Psoas muscle (tissue), 8 donors: ENCODE data around the gene SLC39A11. TPM values are rescaled to one million over a fixed set of nuclear protein-coding genes. Genes with fewer than 3 reads are reported as not detected.
"Not testable (repeated sequence)": the region's sequence is repeated elsewhere in the genome, so short reads cannot be mapped to it uniquely, and the experiment has no call there.

Experiments used
- ATAC-seq, 4 donors: fragments of 200-7000 bp; cut with Tn5 transposase; one replicate each; pipeline ENCODE4 v1.9.1; 2020; ENCODE audit warnings: moderate library complexity in 3 of 4, mild to moderate bottlenecking in 2 of 4
- DNase-seq, 2 donors: peaks; one replicate each; pipeline ENCODE4 v3.0.0-alpha.2; 2020
- H3K27ac ChIP-seq: fragments of 200-600 bp; one replicate; pipeline ENCODE4 v1.8.0; 2022
- H3K27me3 ChIP-seq, 3 donors: fragments of 200-600 bp in 1 of 3; one replicate each; pipeline versions ENCODE4 v1.6.1 to v1.8.0; 2013 to 2022; ENCODE audit warnings: low read length in 2 of 3, mild to moderate bottlenecking in 2 of 3, moderate library complexity in 1 of 3; ENCODE audit not compliant: insufficient read depth in 3 of 3
- H3K36me3 ChIP-seq, 2 donors: fragments of 200-600 bp in 1 of 2; one replicate each; pipeline versions ENCODE4 v1.6.1 to v1.8.0; 2013 to 2022; ENCODE audit warnings: low read depth in 1 of 2, mild to moderate bottlenecking in 1 of 2, moderate library complexity in 1 of 2; ENCODE audit not compliant: insufficient read depth in 1 of 2
- H3K4me1 ChIP-seq: fragments of 200-600 bp; one replicate; pipeline ENCODE4 v1.8.0; 2022
- H3K4me3 ChIP-seq: fragments of 200-600 bp; one replicate; pipeline ENCODE4 v1.8.0; 2022; ENCODE audit warnings: mild to moderate bottlenecking
- H3K9me3 ChIP-seq: fragments of 200-600 bp; one replicate; pipeline ENCODE4 v1.8.0; 2022
- WGBS, 3 donors: extraction: QIAGEN DNeasy Blood & Tissue Kit; methylation state at CpG; one replicate each; pipeline versions ENCODE4 v1.1.6 to v1.1.7; 2013; 5-methylcytosine and 5-hydroxymethylcytosine counted together
- intact Hi-C, 2 donors: fragments of 100-400 bp; cut with DNase I; formaldehyde crosslinking; loops; one replicate each; pipeline versions ENCODE4 v1.11.0 to v1.14.2; 2022
- polyA plus RNA-seq, 3 donors: library from polyadenylated mRNA; stranded (reverse); fragments of 200-250 nt; gene quantifications; one replicate each; pipeline ENCODE4 v1.2.3, GENCODE V29; 2013
- total RNA-seq, 4 donors: library from RNA; stranded (reverse); fragmentation: NEBNext Ultra II Directional in 2 of 4; extraction: Animal tissue kit (Norgen Biotek cat#: 25700) in 2 of 4; gene quantifications; one replicate each; pipeline versions ENCODE4 v1.2.1 to v1.2.4, GENCODE V29; 2021 to 2023
- TF ChIP-seq, protein P1 (sequence below): fragments of 200-600 bp; IDR thresholded peaks from one replicate; pipeline ENCODE4 v1.8.0; 2022; ENCODE audit warnings: antibody characterized with exemption
- donor health status: healthy with polysubstance abuse.
- donor health status: DM: no; HTN: no; CAD: no; lungs with moderate emphysema.
- donor health status: Bipolar disorder and iron deficiency.
- donor health status: healthy.
- donor health status: DM: yes; HTN: yes; CAD: no.
- donor health status: DM: no; HTN: no; CAD: no.
- donor health status: DM: no; HTN: no; CAD: no.
- donor health status: DM: yes; HTN: yes; CAD: no.

Gene SLC39A11
- total and polyA plus RNA-seq, 7 donors = 1.6 to 9.7 (median 7.9) TPM

DNA sequence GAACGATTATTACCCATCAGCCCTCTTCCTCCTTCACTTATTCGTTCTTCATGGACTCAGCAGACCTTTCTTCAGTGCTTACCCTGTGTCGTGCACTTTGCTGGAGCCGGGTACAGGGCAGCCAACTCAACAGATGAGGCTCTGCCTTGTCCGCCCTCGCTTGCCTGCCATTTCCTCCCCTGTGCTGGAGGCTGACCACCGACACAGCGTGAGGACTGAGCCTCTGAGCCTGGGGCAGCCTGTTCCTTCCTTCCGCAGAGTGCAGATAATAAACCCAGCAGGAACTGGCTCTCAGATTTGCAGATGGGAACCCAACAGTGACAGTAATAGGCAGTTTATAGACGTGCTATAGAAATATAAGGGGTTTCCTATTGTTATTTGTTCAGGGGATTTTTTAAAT lies 7.0 kb upstream of the SLC39A11 start:
- Histone ChIP-seq H3K27ac (no peak overlapping the region), H3K27me3 (peaks cover 0 to 3% (median 2%) of the 10 kb centered on the region in 3 donors), H3K4me3 (no peak overlapping the region), H3K36me3 (no peaks in the 10 kb centered on the region), H3K4me1 (no peaks in the 10 kb centered on the region), H3K9me3 (no peaks in the 10 kb centered on the region)
- 63 to 68% (median 63%) methylated on average over 10 of the region's 10 CpGs for WGBS, 3 donors
- no peak for DNase-seq
- intact Hi-C loops = no loop called here
- TF ChIP-seq, protein P1, sequence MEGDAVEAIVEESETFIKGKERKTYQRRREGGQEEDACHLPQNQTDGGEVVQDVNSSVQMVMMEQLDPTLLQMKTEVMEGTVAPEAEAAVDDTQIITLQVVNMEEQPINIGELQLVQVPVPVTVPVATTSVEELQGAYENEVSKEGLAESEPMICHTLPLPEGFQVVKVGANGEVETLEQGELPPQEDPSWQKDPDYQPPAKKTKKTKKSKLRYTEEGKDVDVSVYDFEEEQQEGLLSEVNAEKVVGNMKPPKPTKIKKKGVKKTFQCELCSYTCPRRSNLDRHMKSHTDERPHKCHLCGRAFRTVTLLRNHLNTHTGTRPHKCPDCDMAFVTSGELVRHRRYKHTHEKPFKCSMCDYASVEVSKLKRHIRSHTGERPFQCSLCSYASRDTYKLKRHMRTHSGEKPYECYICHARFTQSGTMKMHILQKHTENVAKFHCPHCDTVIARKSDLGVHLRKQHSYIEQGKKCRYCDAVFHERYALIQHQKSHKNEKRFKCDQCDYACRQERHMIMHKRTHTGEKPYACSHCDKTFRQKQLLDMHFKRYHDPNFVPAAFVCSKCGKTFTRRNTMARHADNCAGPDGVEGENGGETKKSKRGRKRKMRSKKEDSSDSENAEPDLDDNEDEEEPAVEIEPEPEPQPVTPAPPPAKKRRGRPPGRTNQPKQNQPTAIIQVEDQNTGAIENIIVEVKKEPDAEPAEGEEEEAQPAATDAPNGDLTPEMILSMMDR = no peak
- ATAC-seq = no peak

DNA sequence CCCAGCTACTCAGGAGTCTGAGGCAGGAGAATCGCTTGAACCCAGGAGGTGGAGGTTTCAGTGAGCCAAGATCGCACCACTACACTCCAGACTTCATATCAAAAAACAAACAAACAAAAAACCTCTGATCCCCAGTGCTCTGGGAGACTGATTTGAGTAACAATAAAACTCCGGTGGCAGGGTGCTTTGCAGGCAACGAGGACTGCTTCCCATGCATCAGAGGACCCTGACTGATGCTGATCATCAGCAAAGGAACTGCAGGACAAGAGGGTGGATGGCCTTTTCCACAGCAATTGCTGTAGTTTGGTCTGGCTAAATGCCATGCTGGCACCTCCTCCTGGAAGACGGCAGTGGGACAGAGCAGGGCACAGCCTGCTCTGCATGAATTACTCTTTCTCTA lies 6.4 kb upstream of the SLC39A11 start:
- Histone ChIP-seq H3K36me3 (no peaks in the 10 kb centered on the region), H3K9me3 (no peaks in the 10 kb centered on the region), H3K27me3 (peaks cover 0 to 3% (median 2%) of the 10 kb centered on the region in 3 donors), H3K4me3 (no peak overlapping the region), H3K4me1 (no peaks in the 10 kb centered on the region), H3K27ac (no peak overlapping the region)
- WGBS, 3 donors = 66 to 76% (median 72%) methylated on average over 5 of the region's 5 CpGs
- intact Hi-C loops = no loop called here
- TF ChIP-seq, protein P1 = no peak
- ATAC-seq (no peak), DNase-seq (no peak)

DNA sequence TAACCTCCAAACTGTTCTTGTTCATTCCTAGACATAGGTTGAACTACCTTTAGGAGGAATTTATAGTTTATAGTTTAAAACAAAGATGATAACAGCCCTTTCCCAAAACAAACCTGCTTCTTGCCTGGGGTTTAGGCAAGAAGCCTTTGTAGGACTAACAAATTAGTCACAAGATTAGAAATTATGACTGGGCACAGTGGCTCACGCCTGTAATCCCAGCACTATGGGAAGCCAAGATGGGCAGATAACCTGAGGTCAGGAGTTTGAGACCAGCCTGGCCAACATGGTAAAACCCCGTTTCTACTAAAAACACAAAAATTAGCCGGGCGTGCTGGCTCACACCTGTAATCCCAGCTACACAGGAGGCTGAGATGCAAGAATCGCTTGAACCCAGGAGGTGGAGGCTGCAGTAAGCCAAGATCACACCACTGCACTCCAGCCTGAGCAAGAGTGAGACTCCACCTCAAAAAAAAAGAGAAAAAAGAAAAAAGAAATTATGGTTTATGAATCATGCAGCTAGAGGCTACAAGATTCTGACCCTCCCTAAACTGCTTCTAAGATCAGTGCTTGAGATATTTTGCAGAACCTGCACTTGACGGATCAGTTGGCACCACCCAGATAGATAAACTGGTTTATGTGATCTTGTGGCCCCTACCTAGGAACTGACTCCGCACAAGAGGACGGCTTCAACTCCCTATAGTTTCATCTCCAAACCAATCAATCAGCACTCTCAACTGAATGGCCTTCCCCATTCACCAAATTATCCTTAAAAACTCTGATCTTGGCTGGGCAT lies 5.7 kb upstream of the SLC39A11 start:
- H3K4me3 ChIP-seq, H3K36me3 ChIP-seq, ATAC-seq, H3K9me3 ChIP-seq, H3K27ac ChIP-seq, DNase-seq, H3K4me1 ChIP-seq, intact Hi-C loops, H3K27me3 ChIP-seq: not testable (repeated sequence)
- 75 to 82% (median 81%) methylated on average over 8 of the region's 8 CpGs for WGBS, 3 donors

DNA sequence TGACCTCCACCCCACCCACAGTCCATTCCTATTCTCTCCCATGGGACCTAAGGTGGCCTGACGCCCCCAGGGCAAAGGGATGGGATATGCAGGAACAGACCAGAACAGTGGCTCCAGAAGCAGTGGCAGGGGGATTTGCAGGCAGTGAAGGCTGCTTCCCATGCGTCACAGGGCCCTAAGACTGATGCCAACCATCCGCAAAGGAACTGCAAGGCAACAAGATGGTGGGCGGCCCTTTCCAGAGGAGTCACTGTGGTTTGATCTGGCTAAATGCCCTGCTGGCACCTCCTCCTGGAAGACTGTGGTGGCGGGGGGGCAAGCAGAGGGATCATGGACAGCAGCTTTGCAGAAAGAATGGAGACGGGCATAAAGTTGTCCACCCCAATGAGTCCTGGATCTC lies 4.4 kb upstream of the SLC39A11 start:
- no peaks in the 10 kb centered on the region for H3K9me3 ChIP-seq
- WGBS, 3 donors = 59 to 74% (median 61%) methylated on average over 6 of the region's 6 CpGs
- H3K4me3 ChIP-seq = no peak overlapping the region
- H3K27ac ChIP-seq = no peak overlapping the region
- peaks cover 7% of the 10 kb centered on the region for H3K4me1 ChIP-seq
- TF ChIP-seq, protein P1 = no peak
- intact Hi-C loops = no loop called here
- H3K27me3 ChIP-seq = peaks cover 0 to 3% (median 2%) of the 10 kb centered on the region in 3 donors
- H3K36me3 ChIP-seq = no peaks in the 10 kb centered on the region
- DNase-seq (no peak), ATAC-seq (no peak)

DNA sequence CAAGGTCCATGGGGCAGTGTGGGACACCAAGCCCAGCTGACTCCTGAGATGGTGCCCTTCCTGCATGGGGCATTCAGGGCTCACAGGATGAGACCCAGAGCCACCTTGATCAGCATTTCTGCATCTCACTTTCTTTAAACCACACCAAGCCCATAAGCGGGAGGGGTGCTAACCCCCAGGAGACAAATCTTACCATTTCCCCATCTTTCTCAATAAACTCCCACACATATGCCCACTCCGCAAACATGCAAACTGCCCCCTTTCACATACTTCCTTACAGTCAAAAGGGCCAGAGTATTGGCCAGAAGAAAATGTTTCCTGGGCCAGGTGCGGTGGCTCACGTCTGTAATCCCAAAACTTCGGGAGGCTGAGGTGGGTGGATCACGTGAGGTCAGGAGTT lies 3.7 kb upstream of the SLC39A11 start:
- Histone ChIP-seq H3K27me3 (peaks cover 0 to 3% (median 2%) of the 10 kb centered on the region in 3 donors), H3K36me3 (no peaks in the 10 kb centered on the region), H3K4me3 (no peak overlapping the region), H3K9me3 (no peaks in the 10 kb centered on the region), H3K27ac (no peak overlapping the region), H3K4me1 (peaks cover 13% of the 10 kb centered on the region)
- no peak for ATAC-seq
- 79 to 88% (median 83%) methylated on average over 6 of the region's 6 CpGs for WGBS, 3 donors
- no peak for DNase-seq
- TF ChIP-seq, protein P1 = no peak
- intact Hi-C loops = no loop called here
